B cell (primary cell): Measurements from ENCODE around the gene ABI3BP. TPM values are rescaled to one million over a fixed set of nuclear protein-coding genes. Genes with fewer than 3 reads are reported as not detected.

Source experiments
- ATAC-seq: fragments of 200-7000 bp; cut with Tn5 transposase; one replicate; pipeline ENCODE4 v1.10.0; 2021; ENCODE audit warnings: low read depth, mild to moderate bottlenecking, moderate number of reproducible peaks, moderate library complexity
- CTCF ChIA-PET: fragments of 350-600 bp; sonication (Branson Sonifier 250); formaldehyde crosslinking; loops from one replicate; lab custom pipeline; 2021; ENCODE audit warnings: antibody characterized with exemption, inconsistent platforms; lab: Charles Lee
- POLR2A ChIA-PET: fragments of 350-600 bp; sonication (Branson Sonifier 250); formaldehyde crosslinking; loops from one replicate; lab custom pipeline; 2021; ENCODE audit warnings: antibody characterized with exemption; lab: Charles Lee
- DNase-seq: peaks from one replicate; pipeline ENCODE4 v3.0.0; 2013
- H2AFZ ChIP-seq: 2 replicates; pipeline ENCODE4 v1.6.1; 2012; ENCODE audit warnings: mild to moderate bottlenecking, low read depth, low read length; ENCODE audit not compliant: insufficient read depth, poor library complexity, severe bottlenecking
- H3K27ac ChIP-seq, 2 donors: 1 replicate in 1 of 2; 2 replicates in 1 of 2; pipeline ENCODE4 v1.5.1; 2012 to 2013; ENCODE audit warnings: low read length in 2 of 2, mild to moderate bottlenecking in 2 of 2, moderate library complexity in 1 of 2
- H3K27me3 ChIP-seq, 4 experiments: fragments of 200-600 bp in 1 of 4; sonication (generic) in 1 of 4; replicated peaks in 1 of 4; 1 replicate in 2 of 4; 2 replicates in 2 of 4; pipeline versions ENCODE4 v1.6.1 to v1.7.0; 2013 to 2016; ENCODE audit warnings: low read length in 3 of 4, mild to moderate bottlenecking in 2 of 4, mixed read lengths in 1 of 4, moderate library complexity in 1 of 4; ENCODE audit not compliant: insufficient read depth in 4 of 4, control insufficient read depth in 3 of 4; ENCODE audit errors: control extremely low read depth in 1 of 4
- H3K36me3 ChIP-seq, 2 experiments: replicated peaks in 1 of 2; 1 replicate in 1 of 2; 2 replicates in 1 of 2; pipeline versions ENCODE4 v1.6.1 to v1.7.1; 2013; ENCODE audit warnings: low read length in 1 of 2; ENCODE audit not compliant: insufficient read depth in 2 of 2, control insufficient read depth in 1 of 2; ENCODE audit errors: control extremely low read depth in 1 of 2, extremely low read depth in 1 of 2
- H3K4me1 ChIP-seq, 2 donors: fragments of 200-600 bp in 1 of 2; sonication (generic) in 1 of 2; 1 replicate in 1 of 2; 2 replicates in 1 of 2; pipeline versions ENCODE4 v1.5.1 to v1.6.1; 2013 to 2017; ENCODE audit warnings: low read length in 2 of 2; ENCODE audit not compliant: control insufficient read depth in 2 of 2, insufficient read depth in 2 of 2
- H3K4me2 ChIP-seq: replicated peaks from 2 replicates; pipeline ENCODE3; 2012; ENCODE audit warnings: mild to moderate bottlenecking, low read depth, low read length; ENCODE audit not compliant: poor library complexity, severe bottlenecking
- H3K4me3 ChIP-seq, 5 experiments: fragments of 200-600 bp in 1 of 5; sonication (generic) in 1 of 5; 1 replicate in 3 of 5; 2 replicates in 2 of 5; pipeline versions ENCODE4 v1.5.1 to v1.7.0; 2011 to 2016; ENCODE audit warnings: low read length in 4 of 5, mild to moderate bottlenecking in 4 of 5, low read depth in 2 of 5, control low read depth in 1 of 5, moderate library complexity in 1 of 5; ENCODE audit not compliant: insufficient read depth in 1 of 5; ENCODE audit errors: control extremely low read depth in 1 of 5, extremely low read depth in 1 of 5
- H3K79me2 ChIP-seq: fragments of 200-600 bp; sonication (generic); one replicate; pipeline ENCODE4 v1.6.0; 2016; ENCODE audit warnings: low read length; ENCODE audit not compliant: control insufficient read depth, insufficient read depth
- H3K9ac ChIP-seq: fragments of 200-600 bp; sonication (generic); 2 replicates; pipeline ENCODE4 v1.6.1; 2017; ENCODE audit warnings: mild to moderate bottlenecking, low read length, moderate library complexity
- H3K9me3 ChIP-seq, 3 donors: one replicate each; pipeline versions ENCODE4 v1.6.1 to v1.7.1; 2013; ENCODE audit warnings: low read length in 2 of 3; ENCODE audit not compliant: control insufficient read depth in 2 of 3, insufficient read depth in 1 of 3; ENCODE audit errors: control extremely low read depth in 1 of 3
- H4K20me1 ChIP-seq: 2 replicates; pipeline ENCODE4 v1.6.0; 2012; ENCODE audit warnings: mild to moderate bottlenecking, low read length; ENCODE audit not compliant: insufficient read depth, control insufficient read depth, poor library complexity, severe bottlenecking
- H3K27ac Mint-ChIP-seq: one replicate; pipeline ENCODE4 v1.8.0; 2021; ENCODE audit warnings: mixed read lengths
- H3K27me3 Mint-ChIP-seq: one replicate; pipeline ENCODE4 v1.8.0; 2021; ENCODE audit warnings: mixed read lengths
- H3K4me1 Mint-ChIP-seq: one replicate; pipeline ENCODE4 v1.8.0; 2021; ENCODE audit warnings: mixed read lengths
- H3K4me3 Mint-ChIP-seq: one replicate; pipeline ENCODE4 v1.8.0; 2021; ENCODE audit warnings: mixed read lengths
- H3K9me3 Mint-ChIP-seq: one replicate; pipeline ENCODE4 v1.8.0; 2022; ENCODE audit warnings: mixed read lengths; ENCODE audit not compliant: insufficient read depth
- CTCF ChIP-seq: fragments of 200-600 bp; IDR thresholded peaks from one replicate; pipeline ENCODE4 v1.8.0; 2022; ENCODE audit warnings: antibody characterized with exemption, mild to moderate bottlenecking
- EZH2 ChIP-seq: IDR thresholded peaks from 2 replicates; pipeline ENCODE4 v1.6.1; 2012; ENCODE audit warnings: borderline replicate concordance, low read depth, mild to moderate bottlenecking, moderate library complexity, low read length; ENCODE audit not compliant: insufficient read depth, poor library complexity, severe bottlenecking
- WGBS: methylation state at CpG from one replicate; pipeline ENCODE4 v1.1.5; 2013; ENCODE audit warnings: missing lambda C conversion rate; ENCODE audit not compliant: insufficient coverage; 5-methylcytosine and 5-hydroxymethylcytosine counted together
- intact Hi-C: fragments of 100-400 bp; cut with micrococcal nuclease; formaldehyde crosslinking; loops from one replicate; pipeline ENCODE4 v1.10.0; 2022
- polyA plus RNA-seq: library from polyadenylated mRNA; depleted of rRNA; stranded (reverse); fragments of >200 nt; gene quantifications from 2 replicates; pipeline ENCODE4 v1.2.3, GENCODE V29; 2012
- total RNA-seq, 2 donors: library from RNA; stranded (reverse); fragments of 120-200 nt in 1 of 2; gene quantifications; 1 replicate in 1 of 2; 2 replicates in 1 of 2; pipeline versions ENCODE4 v1.2.3 to v1.2.4, GENCODE V29; 2013 to 2022

The ABI3BP gene
- total and polyA plus RNA-seq, 2 donors (not counting 1 experiment from before 2014, with no cell fraction given) = not detected

GRCh38 chr3:100708989-100709841 lies 284.0 kb downstream of the ABI3BP start, which contains the start of gene TFG:
TFG (plus strand) TSS chr3:100709494; CDS start chr3:100713686, 4,192 bp downstream.
- Histone ChIP-seq H3K79me2 (peaks cover 59% of the 10 kb centered on the region), H3K4me3 (peak within 1 kb of the TSS; percentile 47 to 85 (median 78)), H3K27ac (peak within 1 kb of the TSS; percentile 76 to 90), H3K4me2 (peak within 1 kb of the TSS; percentile 79), H3K9ac (peak within 1 kb of the TSS; percentile 86), H3K27me3 (peaks cover 0 to 21% (median 8%) of the 10 kb centered on the region in 4 experiments), H3K4me1 (peaks cover 19 to 21% of the 10 kb centered on the region in 2 donors), H3K9me3 (no peaks in the 10 kb centered on the region), H3K36me3 (peaks cover 3 to 4% of the 10 kb centered on the region in 2 experiments), H2AFZ (peak within 1 kb of the TSS; percentile 73), H4K20me1 (peaks cover 12% of the 10 kb centered on the region)
- intact Hi-C loops = loop anchor here (1.0 to 5.0 kb wide), 8 partner anchors 58 to 1807 kb away; partner anchors contain the start of genes CEP97, CMSS1, DCBLD2 and LNP1
- ChIA-PET POLR2A (interaction anchor here (0.8 kb wide), 1 partner anchor 449 kb away, joined by 4 read pairs; the partner anchor contains the start of gene TBC1D23), CTCF (interaction anchor here (1.4 kb wide), 1 partner anchor 14 kb away, joined by 3 read pairs; no protein-coding TSS in a partner anchor)
- Mint-ChIP-seq H3K4me1 (peaks cover 36% of the 10 kb centered on the region), H3K27ac (peak within 1 kb of the TSS; percentile 97), H3K4me3 (peak within 1 kb of the TSS; percentile 92), H3K27me3 (peaks cover 22% of the 10 kb centered on the region), H3K9me3 (no peaks in the 10 kb centered on the region)
- ATAC-seq (peak; percentile 94), DNase-seq (peak; percentile 99)
- TF ChIP-seq CTCF (no peak), EZH2 (no peak)
- under 1% methylated on average over 62 of the region's 76 CpGs for WGBS
